SU-DHL-6 (cell line): Measurements from ENCODE around the gene ZMYND8.

Source experiments
- H2AFZ ChIP-seq: fragments of 200-600 bp; sonication (generic); 2 replicates; pipeline ENCODE4 v1.6.1; 2014; ENCODE audit warnings: low read depth, mild to moderate bottlenecking, moderate library complexity, mixed read lengths, antibody characterized with exemption, low read length; ENCODE audit not compliant: severe bottlenecking
- H3F3A ChIP-seq: fragments of 200-600 bp; shearing (Covaris generic); 2 replicates; pipeline ENCODE4 v1.6.0; 2016; ENCODE audit warnings: antibody characterized with exemption, mild to moderate bottlenecking; ENCODE audit not compliant: insufficient read depth
- H3K27ac ChIP-seq: fragments of 200-600 bp; sonication (generic); 2 replicates; pipeline ENCODE4 v1.5.1; 2016; ENCODE audit warnings: low read depth, mild to moderate bottlenecking, low read length, moderate library complexity, mixed read lengths
- H3K27me3 ChIP-seq: fragments of 200-600 bp; sonication (generic), shearing (Covaris generic); 2 replicates; pipeline ENCODE4 v1.6.0; 2014; ENCODE audit warnings: mild to moderate bottlenecking, low read length
- H3K36me3 ChIP-seq: fragments of 200-600 bp; sonication (generic); 2 replicates; pipeline ENCODE4 v1.6.1; 2014; ENCODE audit warnings: mild to moderate bottlenecking, low read length, mixed read lengths
- H3K4me2 ChIP-seq: fragments of 300-600, 200-600 bp; shearing (Covaris generic), sonication (generic); 2 replicates; pipeline ENCODE4 v1.6.0; 2014; ENCODE audit warnings: low read length, low read depth, mild to moderate bottlenecking; ENCODE audit not compliant: poor library complexity, severe bottlenecking
- H3K4me3 ChIP-seq: fragments of 200-600 bp; sonication (generic); 2 replicates; pipeline ENCODE4 v1.5.1; 2014; ENCODE audit warnings: antibody characterized with exemption, low read length, mild to moderate bottlenecking, mixed read lengths; ENCODE audit not compliant: insufficient read depth, poor library complexity, severe bottlenecking
- H3K79me2 ChIP-seq: fragments of 200-600 bp; sonication (generic); 2 replicates; pipeline ENCODE4 v1.6.1; 2014; ENCODE audit warnings: mild to moderate bottlenecking, low read length, moderate library complexity; ENCODE audit not compliant: insufficient read depth
- H3K9ac ChIP-seq: fragments of 200-600 bp; sonication (generic); 2 replicates; pipeline ENCODE4 v1.7.0; 2014; ENCODE audit warnings: mild to moderate bottlenecking, low read length
- H3K9me2 ChIP-seq: fragments of 200-600 bp; sonication (generic); replicated peaks from 2 replicates; pipeline ENCODE4 v1.6.1; 2014; ENCODE audit warnings: low read length; ENCODE audit not compliant: insufficient read depth
- H3K9me3 ChIP-seq: fragments of 200-600 bp; sonication (generic); 2 replicates; pipeline ENCODE4 v1.6.1; 2014; ENCODE audit warnings: low read length, mixed read lengths; ENCODE audit not compliant: insufficient read depth
- H4K20me1 ChIP-seq: fragments of 200-600 bp; sonication (generic); 2 replicates; pipeline ENCODE4 v1.6.1; 2014; ENCODE audit warnings: low read depth, mild to moderate bottlenecking, antibody characterized with exemption, low read length, moderate library complexity, mixed read lengths
- EZH2phosphoT487 ChIP-seq: fragments of 200-600 bp; sonication (generic), shearing (Covaris generic); conservative IDR thresholded peaks from 2 replicates; pipeline ENCODE4 v1.6.1; 2018; ENCODE audit warnings: mild to moderate bottlenecking, antibody characterized with exemption, low read length, moderate library complexity, mixed read lengths
- TF ChIP-seq, protein P1 (sequence below): fragments of 200-600 bp; sonication (generic); IDR thresholded peaks from one replicate; pipeline ENCODE4 v1.5.1; 2017; ENCODE audit warnings: antibody characterized with exemption, mild to moderate bottlenecking, low read length, moderate library complexity; ENCODE audit not compliant: insufficient read depth, poor library complexity, severe bottlenecking

The ZMYND8 gene

DNA sequence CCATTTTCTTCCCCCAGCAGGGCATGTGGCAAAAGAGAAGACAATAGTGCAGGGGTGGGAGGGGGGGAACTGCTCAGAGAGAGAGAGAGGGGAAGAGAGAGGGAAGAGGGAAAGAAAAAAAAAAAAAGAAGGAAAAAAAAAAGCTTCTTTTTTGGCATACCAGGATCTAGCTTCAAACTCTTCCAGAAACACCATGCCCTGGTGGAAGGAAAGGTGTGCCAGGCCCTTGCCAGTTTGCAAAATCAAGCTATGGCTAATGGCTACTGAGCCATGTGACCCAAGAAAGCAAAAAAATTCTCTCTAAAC, 326 bp downstream of the ZMYND8 start:
- Histone ChIP-seq H3K4me2 (peak overlapping the region; percentile 98), H2AFZ (no peak overlapping the region), H4K20me1 (no peaks in the 10 kb centered on the region), H3K79me2 (peaks cover 53% of the 10 kb centered on the region), H3K9me3 (no peaks in the 10 kb centered on the region), H3K9me2 (no peaks in the 10 kb centered on the region), H3K36me3 (no peaks in the 10 kb centered on the region), H3K4me3 (peak overlapping the region; percentile 61), H3F3A (peaks cover 53% of the 10 kb centered on the region), H3K9ac (peak overlapping the region; percentile 82), H3K27me3 (no peaks in the 10 kb centered on the region), H3K27ac (peak overlapping the region; percentile 93)
- TF ChIP-seq, protein P1, sequence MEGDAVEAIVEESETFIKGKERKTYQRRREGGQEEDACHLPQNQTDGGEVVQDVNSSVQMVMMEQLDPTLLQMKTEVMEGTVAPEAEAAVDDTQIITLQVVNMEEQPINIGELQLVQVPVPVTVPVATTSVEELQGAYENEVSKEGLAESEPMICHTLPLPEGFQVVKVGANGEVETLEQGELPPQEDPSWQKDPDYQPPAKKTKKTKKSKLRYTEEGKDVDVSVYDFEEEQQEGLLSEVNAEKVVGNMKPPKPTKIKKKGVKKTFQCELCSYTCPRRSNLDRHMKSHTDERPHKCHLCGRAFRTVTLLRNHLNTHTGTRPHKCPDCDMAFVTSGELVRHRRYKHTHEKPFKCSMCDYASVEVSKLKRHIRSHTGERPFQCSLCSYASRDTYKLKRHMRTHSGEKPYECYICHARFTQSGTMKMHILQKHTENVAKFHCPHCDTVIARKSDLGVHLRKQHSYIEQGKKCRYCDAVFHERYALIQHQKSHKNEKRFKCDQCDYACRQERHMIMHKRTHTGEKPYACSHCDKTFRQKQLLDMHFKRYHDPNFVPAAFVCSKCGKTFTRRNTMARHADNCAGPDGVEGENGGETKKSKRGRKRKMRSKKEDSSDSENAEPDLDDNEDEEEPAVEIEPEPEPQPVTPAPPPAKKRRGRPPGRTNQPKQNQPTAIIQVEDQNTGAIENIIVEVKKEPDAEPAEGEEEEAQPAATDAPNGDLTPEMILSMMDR = no peak
- no peak for TF ChIP-seq EZH2phosphoT487

GRCh38 chr20:47355489-47356219, 845 bp downstream of the ZMYND8 start:
- Histone ChIP-seq H3K9me3 (no peaks in the 10 kb centered on the region), H3K9ac (peak overlapping the region; percentile 82), H3K4me2 (peak overlapping the region; percentile 98), H3F3A (peaks cover 58% of the 10 kb centered on the region), H3K27me3 (no peaks in the 10 kb centered on the region), H3K27ac (peak overlapping the region; percentile 93), H3K9me2 (no peaks in the 10 kb centered on the region), H4K20me1 (no peaks in the 10 kb centered on the region), H3K36me3 (no peaks in the 10 kb centered on the region), H2AFZ (no peak overlapping the region), H3K79me2 (peaks cover 58% of the 10 kb centered on the region), H3K4me3 (peak overlapping the region; percentile 61)
- TF ChIP-seq, protein P1 = no peak
- TF ChIP-seq EZH2phosphoT487 = no peak

GRCh38 chr20:47354714-47355488, 1.6 kb downstream of the ZMYND8 start:
- H3K36me3 ChIP-seq = no peaks in the 10 kb centered on the region
- peak overlapping the region; percentile 93 for H3K27ac ChIP-seq
- H3K9me3 ChIP-seq = no peaks in the 10 kb centered on the region
- no peaks in the 10 kb centered on the region for H4K20me1 ChIP-seq
- peaks cover 65% of the 10 kb centered on the region for H3F3A ChIP-seq
- H3K4me2 ChIP-seq = peak overlapping the region; percentile 98
- no peaks in the 10 kb centered on the region for H3K9me2 ChIP-seq
- peak overlapping the region; percentile 82 for H3K9ac ChIP-seq
- H3K4me3 ChIP-seq = peak overlapping the region; percentile 61
- H3K27me3 ChIP-seq = no peaks in the 10 kb centered on the region
- TF ChIP-seq, protein P1 = no peak
- TF ChIP-seq EZH2phosphoT487 = no peak
- H3K79me2 ChIP-seq = peaks cover 65% of the 10 kb centered on the region
- no peak overlapping the region for H2AFZ ChIP-seq
